Colonic mucosa (tissue), 4 donors: Measurements from ENCODE around the gene PACS1. TPM values are rescaled to one million over a fixed set of nuclear protein-coding genes. Genes with fewer than 3 reads are reported as not detected.
"Not testable (repeated sequence)": the region's sequence is repeated elsewhere in the genome, so short reads cannot be mapped to it uniquely, and the experiment has no call there.

Source experiments
- DNase-seq: peaks from one replicate; pipeline ENCODE4 v3.0.0-alpha.2; 2020
- H3K27ac ChIP-seq: fragments of 200-600 bp; one replicate; pipeline ENCODE4 v1.8.0; 2021
- H3K27me3 ChIP-seq: fragments of 200-600 bp; one replicate; pipeline ENCODE4 v1.8.0; 2021
- H3K36me3 ChIP-seq: fragments of 200-600 bp; one replicate; pipeline ENCODE4 v1.8.0; 2021
- H3K4me1 ChIP-seq: fragments of 200-600 bp; one replicate; pipeline ENCODE4 v1.8.0; 2021; ENCODE audit warnings: mild to moderate bottlenecking
- H3K4me3 ChIP-seq: fragments of 200-600 bp; one replicate; pipeline ENCODE4 v1.8.0; 2021
- H3K9ac ChIP-seq, 2 donors: one replicate each; pipeline ENCODE4 v1.7.0; 2013; ENCODE audit warnings: control low read depth in 2 of 2, low read depth in 2 of 2, low read length in 2 of 2
- H3K9me3 ChIP-seq: fragments of 200-600 bp; one replicate; pipeline ENCODE4 v1.8.0; 2021
- CTCF ChIP-seq: fragments of 200-600 bp; IDR thresholded peaks from one replicate; pipeline ENCODE4 v1.8.0; 2022; ENCODE audit warnings: antibody characterized with exemption, mild to moderate bottlenecking
- intact Hi-C: fragments of 100-400 bp; cut with DNase I; formaldehyde crosslinking; loops from one replicate; pipeline ENCODE4 v1.14.1; 2022
- total RNA-seq, 2 donors: library from RNA; stranded (reverse); fragmentation: NEBNext Ultra II Directional in 1 of 2; extraction: Animal tissue kit (Norgen Biotek cat#: 25700) in 1 of 2; gene quantifications; one replicate each; pipeline ENCODE4 v1.2.1, GENCODE V29; 2021
- donor health status: healthy.
- donor health status: DM: no; HTN: no; CAD: no.
- donor health status: DM: no; HTN: no; CAD: no.

PACS1 gene
- total RNA-seq, 2 donors from 2014 or later = 10.1 to 20.9 TPM

GRCh38 chr11:66087148-66087908 lies 17.3 kb downstream of the PACS1 start:
- H3K4me1 ChIP-seq = peaks cover 8% of the 10 kb centered on the region
- H3K4me3 ChIP-seq = no peak overlapping the region
- no peak for TF ChIP-seq CTCF
- intact Hi-C loops = no loop called here
- H3K27ac ChIP-seq = no peak overlapping the region
- H3K9ac ChIP-seq = no peak overlapping the region
- no peaks in the 10 kb centered on the region for H3K36me3 ChIP-seq
- no peaks in the 10 kb centered on the region for H3K27me3 ChIP-seq
- no peak for DNase-seq
- no peaks in the 10 kb centered on the region for H3K9me3 ChIP-seq

GRCh38 chr11:66089067-66089466 lies 19.0 kb downstream of the PACS1 start:
- Histone ChIP-seq H3K4me1 (no peaks in the 10 kb centered on the region), H3K9ac (no peak overlapping the region), H3K9me3 (no peaks in the 10 kb centered on the region), H3K4me3 (no peak overlapping the region), H3K27ac (no peak overlapping the region), H3K36me3 (no peaks in the 10 kb centered on the region), H3K27me3 (no peaks in the 10 kb centered on the region)
- intact Hi-C loops = no loop called here
- no peak for TF ChIP-seq CTCF
- DNase-seq = no peak

GRCh38 chr11:66090288-66090687 lies 20.2 kb downstream of the PACS1 start:
- Histone ChIP-seq H3K27me3 (no peaks in the 10 kb centered on the region), H3K4me3 (no peak overlapping the region), H3K4me1 (no peaks in the 10 kb centered on the region), H3K9ac (no peak overlapping the region), H3K36me3 (no peaks in the 10 kb centered on the region), H3K27ac (no peak overlapping the region), H3K9me3 (no peaks in the 10 kb centered on the region)
- DNase-seq = no peak
- intact Hi-C loops = no loop called here
- TF ChIP-seq CTCF = no peak

- H3K9me3 ChIP-seq, H3K4me1 ChIP-seq, H3K27me3 ChIP-seq, H3K36me3 ChIP-seq, DNase-seq, intact Hi-C loops, H3K9ac ChIP-seq, H3K27ac ChIP-seq, H3K4me3 ChIP-seq: not testable (repeated sequence)
These were observed 22.1 kb downstream of the PACS1 start for GRCh38 chr11:66092125-66092524.

- DNase-seq, H3K27me3 ChIP-seq, intact Hi-C loops, H3K36me3 ChIP-seq, H3K9ac ChIP-seq, H3K4me1 ChIP-seq, H3K27ac ChIP-seq, H3K9me3 ChIP-seq, H3K4me3 ChIP-seq: not testable (repeated sequence)
These were observed 29.7 kb downstream of the PACS1 start for GRCh38 chr11:66099746-66100145.

GRCh38 chr11:66100272-66101065 lies 30.4 kb downstream of the PACS1 start:
- H3K4me3 ChIP-seq = no peak overlapping the region

More at GRCh38 chr11:66100272-66101065, 30.4 kb downstream of the PACS1 start:
- intact Hi-C loops = no loop called here
- TF ChIP-seq CTCF = no peak
- Histone ChIP-seq H3K27me3 (no peaks in the 10 kb centered on the region), H3K9ac (peak overlapping the region in 1 of 2 donors; percentile 49), H3K4me1 (no peaks in the 10 kb centered on the region), H3K27ac (peak overlapping the region; percentile 39), H3K36me3 (no peaks in the 10 kb centered on the region), H3K9me3 (no peaks in the 10 kb centered on the region)
- peak; percentile 60 for DNase-seq
